ENCODE measurements around the gene INPP5F. TPM values are rescaled to one million over a fixed set of nuclear protein-coding genes. Genes with fewer than 3 reads are reported as not detected.
A peak's percentile ranks its signal among the peaks of the same experiment; 100 is the strongest.

INPP5F gene
- total RNA-seq, 6 donors from 2014 or later, result 6.7 to 14.4 (median 10.1) TPM

DNA sequence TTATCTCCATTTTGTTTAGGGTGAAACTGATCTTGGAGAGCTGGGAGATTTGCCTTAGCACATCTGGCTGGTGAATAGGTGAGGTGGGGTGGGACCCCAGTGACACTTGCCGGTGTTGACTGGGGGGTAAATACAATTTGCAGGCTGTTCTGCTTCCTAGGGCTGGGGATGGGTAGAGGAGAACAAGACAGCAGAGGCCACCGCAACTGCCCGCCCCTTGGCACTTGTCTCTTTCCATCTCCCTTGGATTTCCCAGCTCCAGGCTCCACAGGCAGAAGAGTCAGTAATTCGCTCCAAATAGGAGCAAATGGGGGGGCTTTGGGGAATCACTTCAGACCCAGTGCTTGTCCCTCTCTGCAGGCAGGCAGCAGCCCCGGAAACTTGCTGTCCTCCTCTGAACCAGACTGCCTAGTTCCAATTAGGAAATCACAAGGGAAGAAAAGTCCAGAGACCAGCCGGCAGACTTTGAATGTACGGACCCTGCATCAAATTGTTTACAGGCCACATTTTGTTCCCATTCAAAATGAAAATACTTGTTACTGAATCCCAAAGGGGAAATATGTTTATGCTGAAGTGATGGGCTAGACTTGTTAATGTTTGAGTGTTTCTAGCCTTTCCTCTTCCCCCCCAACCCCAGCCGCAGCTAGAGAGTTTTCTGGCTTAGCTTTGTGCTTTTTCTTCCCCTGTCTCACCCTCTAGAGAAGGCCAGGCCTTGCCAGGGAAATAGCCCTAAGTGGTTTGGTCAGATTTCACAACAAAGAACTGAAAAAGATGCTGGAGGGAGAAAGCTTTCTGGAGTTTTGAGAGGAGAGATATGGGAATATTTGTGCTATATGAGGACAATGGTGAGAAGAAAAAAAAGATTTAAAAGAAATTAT is 10.0 kb upstream of the INPP5F start:
- peak in 1 of 2 donors; percentile 31 for DNase-seq
- no peak overlapping the region for H3K4me3 ChIP-seq
- H3K4me1 ChIP-seq, result no peaks in the 10 kb centered on the region
- no peaks in the 10 kb centered on the region for H3K36me3 ChIP-seq
- no peak for ATAC-seq (ENCODE audit: low FRiP score in 2 of 2)
- 68 to 69% methylated on average over 8 of the region's 8 CpGs for WGBS, 2 donors
- no peaks in the 10 kb centered on the region for H3K27me3 ChIP-seq
- TF ChIP-seq POLR2A (IDR thresholded peaks at IDR 0.05), result no peak
- peak overlapping the region in 2 of 4 donors; percentile 32 to 54 for H3K27ac ChIP-seq
- no peaks in the 10 kb centered on the region for H3K9me3 ChIP-seq

DNA sequence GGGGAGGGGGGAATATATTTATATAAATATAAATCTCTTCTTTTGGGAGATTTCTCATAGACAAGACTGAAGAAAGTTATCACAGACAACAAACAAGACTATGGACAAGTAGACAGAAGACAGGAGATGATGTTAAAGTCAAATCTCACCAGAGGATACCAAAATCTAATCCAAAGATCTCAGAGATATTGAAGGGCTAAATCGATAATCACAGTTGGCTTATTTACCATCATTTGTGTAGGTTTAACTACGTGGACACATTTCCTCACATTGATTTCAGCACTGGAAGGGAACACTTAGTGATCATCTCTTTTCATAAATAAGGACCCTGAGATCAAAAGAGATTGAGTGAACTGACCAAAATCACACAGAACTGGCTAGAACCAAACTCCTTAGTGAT is 2.7 kb upstream of the INPP5F start:
- H3K36me3 ChIP-seq, result no peaks in the 10 kb centered on the region
- H3K4me3 ChIP-seq, result no peak overlapping the region
- DNase-seq (no peak), ATAC-seq (ENCODE audit: low FRiP score in 2 of 2) (no peak)
- TF ChIP-seq, protein P1, sequence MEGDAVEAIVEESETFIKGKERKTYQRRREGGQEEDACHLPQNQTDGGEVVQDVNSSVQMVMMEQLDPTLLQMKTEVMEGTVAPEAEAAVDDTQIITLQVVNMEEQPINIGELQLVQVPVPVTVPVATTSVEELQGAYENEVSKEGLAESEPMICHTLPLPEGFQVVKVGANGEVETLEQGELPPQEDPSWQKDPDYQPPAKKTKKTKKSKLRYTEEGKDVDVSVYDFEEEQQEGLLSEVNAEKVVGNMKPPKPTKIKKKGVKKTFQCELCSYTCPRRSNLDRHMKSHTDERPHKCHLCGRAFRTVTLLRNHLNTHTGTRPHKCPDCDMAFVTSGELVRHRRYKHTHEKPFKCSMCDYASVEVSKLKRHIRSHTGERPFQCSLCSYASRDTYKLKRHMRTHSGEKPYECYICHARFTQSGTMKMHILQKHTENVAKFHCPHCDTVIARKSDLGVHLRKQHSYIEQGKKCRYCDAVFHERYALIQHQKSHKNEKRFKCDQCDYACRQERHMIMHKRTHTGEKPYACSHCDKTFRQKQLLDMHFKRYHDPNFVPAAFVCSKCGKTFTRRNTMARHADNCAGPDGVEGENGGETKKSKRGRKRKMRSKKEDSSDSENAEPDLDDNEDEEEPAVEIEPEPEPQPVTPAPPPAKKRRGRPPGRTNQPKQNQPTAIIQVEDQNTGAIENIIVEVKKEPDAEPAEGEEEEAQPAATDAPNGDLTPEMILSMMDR (IDR thresholded peaks at IDR 0.05), result no peak
- no peak for TF ChIP-seq EP300 (IDR thresholded peaks at IDR 0.05)
- no peak for TF ChIP-seq POLR2A (IDR thresholded peaks at IDR 0.05)
- no peak for TF ChIP-seq POLR2AphosphoS5 (IDR thresholded peaks at IDR 0.05)
- H3K4me1 ChIP-seq, result peaks cover 14 to 23% (median 19%) of the 10 kb centered on the region in 4 donors
- no peaks in the 10 kb centered on the region for H3K27me3 ChIP-seq
- WGBS, 2 donors, result 91 to 98% methylated on average over 2 of the region's 2 CpGs
- H3K27ac ChIP-seq, result no peak overlapping the region
- H3K9me3 ChIP-seq, result no peaks in the 10 kb centered on the region

DNA sequence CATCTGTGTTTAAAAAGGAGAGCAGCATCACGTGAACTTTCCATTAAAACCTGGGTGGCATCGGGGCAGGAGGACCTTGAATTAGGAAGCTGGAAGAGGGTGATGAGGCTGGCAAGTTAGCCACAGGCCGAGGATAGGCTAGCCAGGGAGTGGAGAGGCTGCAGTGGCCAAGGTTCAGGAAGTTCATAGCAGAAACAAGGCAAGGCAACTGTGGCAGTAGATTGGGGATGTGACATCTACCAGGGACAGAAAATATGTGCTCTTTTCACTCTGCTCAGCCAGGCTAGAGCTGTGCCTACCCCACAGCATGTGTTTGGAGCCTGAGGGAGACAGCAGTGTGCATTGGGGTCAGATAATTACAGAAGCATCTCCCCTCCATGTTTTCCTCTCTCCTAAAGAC is 2.2 kb upstream of the INPP5F start:
- DNase-seq (no peak), ATAC-seq (ENCODE audit: low FRiP score in 2 of 2) (no peak)
- Histone ChIP-seq H3K9me3 (no peaks in the 10 kb centered on the region), H3K27ac (no peak overlapping the region), H3K4me3 (no peak overlapping the region), H3K27me3 (no peaks in the 10 kb centered on the region), H3K4me1 (peaks cover 14 to 23% (median 19%) of the 10 kb centered on the region in 4 donors), H3K36me3 (no peaks in the 10 kb centered on the region)
- TF ChIP-seq POLR2A (IDR thresholded peaks at IDR 0.05), result no peak
- TF ChIP-seq, protein P1 (IDR thresholded peaks at IDR 0.05), result no peak
- no peak for TF ChIP-seq EP300 (IDR thresholded peaks at IDR 0.05)
- TF ChIP-seq POLR2AphosphoS5 (IDR thresholded peaks at IDR 0.05), result no peak
- 87 to 92% methylated on average over 3 of the region's 3 CpGs for WGBS, 2 donors

DNA sequence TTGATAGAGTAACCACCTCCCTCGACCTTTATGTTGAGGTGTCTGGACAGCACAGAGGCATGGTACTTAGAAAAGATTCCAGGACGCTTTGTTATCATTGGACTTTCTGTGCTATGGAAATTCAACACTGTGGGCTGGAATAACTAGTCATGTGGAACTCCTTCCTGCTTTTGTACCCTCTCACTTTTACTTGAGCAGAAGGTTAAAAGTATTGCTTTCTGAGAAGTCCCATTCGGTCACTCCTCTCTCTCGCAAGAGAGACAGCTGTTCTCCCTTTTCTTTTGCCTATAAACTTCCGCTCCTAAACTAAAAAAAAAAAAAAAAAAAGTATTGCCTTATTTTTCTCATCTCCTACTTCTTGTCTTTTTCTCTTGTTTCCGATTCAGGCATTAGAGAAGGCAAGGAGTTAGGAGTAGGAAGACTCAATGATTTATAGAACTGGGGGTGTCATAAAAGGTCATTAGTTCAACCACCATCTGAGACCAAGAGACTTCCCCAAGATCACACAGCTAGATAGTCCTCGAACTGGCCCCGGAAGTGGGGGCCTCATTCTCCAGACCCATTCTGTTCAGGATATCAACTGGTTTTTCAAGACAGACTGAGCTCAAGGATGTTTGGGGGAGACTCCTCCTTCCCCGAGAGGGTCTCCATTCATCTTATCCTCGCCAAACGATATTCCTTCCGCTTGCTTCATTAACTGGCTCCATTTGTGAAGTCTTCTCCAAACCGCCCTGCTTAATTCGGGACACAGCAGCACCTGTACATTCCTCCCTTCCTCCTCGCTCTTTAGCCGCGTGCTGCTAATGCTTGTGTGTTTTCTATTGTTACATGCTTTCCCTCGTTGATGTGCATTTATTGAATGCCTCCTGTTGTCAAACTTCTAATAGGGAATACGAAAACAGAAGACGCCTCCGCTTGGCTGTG is 995 bp upstream of the INPP5F start:
- ATAC-seq (ENCODE audit: low FRiP score in 2 of 2) (peak in 1 of 2 donors; percentile 0), DNase-seq (no peak)
- Histone ChIP-seq H3K4me3 (peak overlapping the region; percentile 18 to 98 (median 84)), H3K36me3 (no peaks in the 10 kb centered on the region), H3K27ac (peak overlapping the region; percentile 93 to 96 (median 94)), H3K27me3 (no peaks in the 10 kb centered on the region), H3K9me3 (no peaks in the 10 kb centered on the region), H3K4me1 (peaks cover 14 to 23% (median 19%) of the 10 kb centered on the region in 4 donors)
- WGBS, 2 donors, result 28 to 33% methylated on average over 21 of the region's 21 CpGs
- TF ChIP-seq, protein P1 (IDR thresholded peaks at IDR 0.05), result no peak

DNA sequence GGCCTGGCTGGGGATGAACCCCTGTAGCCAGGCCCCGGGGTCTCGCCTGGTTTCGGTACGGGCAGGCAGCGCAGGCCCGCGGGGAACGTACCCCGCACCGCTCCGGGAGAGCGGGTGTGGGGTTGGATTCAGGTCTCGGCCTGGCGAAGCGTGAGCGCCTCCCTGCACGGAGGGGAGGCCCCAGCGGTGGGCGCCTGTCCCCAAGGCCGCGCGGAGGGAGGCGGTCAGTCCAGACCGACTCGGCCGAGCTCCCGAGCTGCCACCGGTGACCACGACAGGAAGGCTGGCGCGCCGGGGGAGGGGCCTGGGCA is 378 bp upstream of the INPP5F start:
- peak overlapping the region; percentile 18 to 98 (median 84) for H3K4me3 ChIP-seq
- H3K4me1 ChIP-seq, result peaks cover 14 to 23% (median 19%) of the 10 kb centered on the region in 4 donors
- peak overlapping the region; percentile 93 to 96 (median 94) for H3K27ac ChIP-seq
- no peaks in the 10 kb centered on the region for H3K36me3 ChIP-seq
- 1% methylated on average over 27 to 32 of the region's 32 CpGs for WGBS, 2 donors
- no peaks in the 10 kb centered on the region for H3K27me3 ChIP-seq
- TF ChIP-seq POLR2A (IDR thresholded peaks at IDR 0.05) (peak in 2 of 4 donors; percentile 57 to 92), POLR2AphosphoS5 (IDR thresholded peaks at IDR 0.05) (peak; percentile 92 to 96), EP300 (IDR thresholded peaks at IDR 0.05) (peak in 1 of 4 donors; percentile 14)
- TF ChIP-seq, protein P1 (IDR thresholded peaks at IDR 0.05), result no peak
- no peaks in the 10 kb centered on the region for H3K9me3 ChIP-seq
- DNase-seq (no peak), ATAC-seq (ENCODE audit: low FRiP score in 2 of 2) (no peak)

Data from upper lobe of left lung (tissue), 6 donors.